Left renal pelvis (tissue), 4 donors: Measurements from ENCODE around the gene USP15. TPM values are rescaled to one million over a fixed set of nuclear protein-coding genes. Genes with fewer than 3 reads are reported as not detected.
"Not testable (repeated sequence)": the region's sequence is repeated elsewhere in the genome, so short reads cannot be mapped to it uniquely, and the experiment has no call there.

Source experiments
- DNase-seq, 4 donors: peaks; one replicate each; pipeline ENCODE4 v3.0.0-alpha.2; 2013; ENCODE audit warnings: low read depth in 4 of 4, low spot score in 3 of 4
- polyA plus RNA-seq, 4 donors: library from polyadenylated mRNA; unstranded; fragments of 120-200 nt; gene quantifications; one replicate each; pipeline ENCODE4 v1.2.1, GENCODE V29; 2013; ENCODE audit not compliant: insufficient read length in 4 of 4

Gene USP15
- polyA plus RNA-seq, 4 donors = 42.6 to 51.6 (median 50.0) TPM

DNA sequence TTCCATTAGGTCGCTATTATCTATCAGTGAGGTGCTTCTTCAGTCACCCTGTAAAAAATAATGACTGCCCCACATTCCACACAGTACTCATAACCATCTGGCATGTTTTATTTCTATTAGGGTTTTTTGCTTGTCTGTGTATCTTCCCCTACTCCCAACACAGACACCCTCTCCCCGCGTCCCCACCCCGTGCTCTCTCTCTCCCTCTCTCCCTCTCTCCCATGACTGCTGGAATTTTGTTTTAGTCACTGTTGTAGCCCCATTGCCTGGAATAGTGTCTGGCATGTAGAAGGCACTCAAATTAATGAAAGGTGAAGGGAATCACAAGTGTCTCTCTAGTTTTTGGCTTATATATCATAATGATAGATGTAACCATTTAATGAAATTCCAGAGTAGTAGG is 103.3 kb downstream of the USP15 start:
- no peak for DNase-seq

GRCh38 chr12:62364697-62365096 is 104.5 kb downstream of the USP15 start:
- DNase-seq = not testable (repeated sequence)

GRCh38 chr12:62365846-62366245 is 105.6 kb downstream of the USP15 start:
- not testable (repeated sequence) for DNase-seq

- not testable (repeated sequence) for DNase-seq
Measured at GRCh38 chr12:62368430-62369223, 108.4 kb downstream of the USP15 start.

- DNase-seq = no peak
Measured at GRCh38 chr12:62370189-62370588, 110.0 kb downstream of the USP15 start.

GRCh38 chr12:62371661-62372060 is 111.5 kb downstream of the USP15 start:
- no peak for DNase-seq

DNA sequence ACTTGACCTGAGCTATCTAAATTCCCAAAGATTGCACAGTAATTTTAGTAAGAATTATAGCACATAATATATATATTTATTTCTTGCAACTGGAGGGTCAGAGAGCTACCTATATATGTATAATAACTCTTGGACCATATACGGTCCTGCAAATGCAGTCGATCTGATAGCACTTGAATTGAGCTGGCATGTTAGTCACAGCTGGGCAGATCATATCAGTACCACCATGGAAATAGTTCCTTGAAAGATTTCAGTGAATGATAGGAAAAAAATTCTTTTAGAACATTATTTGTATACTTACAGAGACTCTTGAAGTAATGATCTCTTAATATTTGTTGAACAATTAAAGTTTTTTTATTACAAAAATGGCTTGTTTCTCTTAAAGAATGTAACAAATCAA is 111.9 kb downstream of the USP15 start:
- DNase-seq = no peak

GRCh38 chr12:62372825-62373224 is 112.6 kb downstream of the USP15 start:
- DNase-seq = no peak

DNA sequence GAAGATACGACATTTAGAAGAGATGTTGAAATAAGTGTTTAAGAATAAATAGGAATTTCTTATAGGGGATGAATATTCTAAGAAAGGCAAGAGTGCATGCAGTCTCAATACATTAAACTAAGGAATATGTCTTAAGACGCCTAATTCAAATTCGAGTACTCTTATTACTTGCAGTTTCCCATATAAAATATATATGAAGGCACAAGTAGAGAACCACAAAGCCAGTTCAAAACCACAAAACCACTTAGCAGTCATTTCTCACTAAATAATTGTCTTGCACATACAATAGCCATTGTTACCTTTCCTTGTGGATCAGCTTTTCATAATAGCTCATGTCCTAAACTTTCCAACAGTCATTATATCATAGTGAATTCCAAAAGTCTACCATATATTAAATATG is 115.4 kb downstream of the USP15 start:
- DNase-seq = no peak

DNA sequence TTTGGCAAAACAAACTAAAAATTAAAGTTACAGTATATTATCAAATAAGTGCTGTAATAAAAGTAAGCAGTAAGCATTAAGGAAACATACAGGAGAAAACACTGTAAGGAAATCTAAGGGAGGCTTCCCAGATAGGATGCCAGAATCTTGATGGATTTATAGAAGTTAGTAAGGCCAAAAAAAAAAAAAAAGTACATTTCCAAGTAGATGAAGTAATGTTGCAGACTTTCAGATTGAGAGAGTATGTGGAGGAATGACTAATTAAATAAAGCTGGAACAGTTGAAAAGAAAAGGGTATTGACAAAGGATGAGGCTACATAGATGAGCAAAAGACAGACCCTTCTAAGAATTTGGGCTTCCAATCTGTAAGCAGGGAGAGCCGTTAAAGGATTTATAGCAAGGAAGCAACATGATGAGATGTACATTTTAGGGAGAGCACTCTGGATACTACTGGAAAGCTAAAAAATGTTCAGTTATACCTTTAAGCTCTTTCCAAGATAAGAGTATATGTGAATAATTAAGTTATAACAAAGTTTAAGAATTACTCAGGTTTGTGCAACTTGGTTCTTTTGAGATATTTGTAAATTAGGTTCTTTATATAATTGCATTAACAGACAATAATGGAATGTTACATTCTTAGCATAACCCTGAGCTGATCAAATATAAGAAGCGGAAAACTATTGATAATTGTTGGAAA is 119.0 kb downstream of the USP15 start:
- no peak for DNase-seq

DNA sequence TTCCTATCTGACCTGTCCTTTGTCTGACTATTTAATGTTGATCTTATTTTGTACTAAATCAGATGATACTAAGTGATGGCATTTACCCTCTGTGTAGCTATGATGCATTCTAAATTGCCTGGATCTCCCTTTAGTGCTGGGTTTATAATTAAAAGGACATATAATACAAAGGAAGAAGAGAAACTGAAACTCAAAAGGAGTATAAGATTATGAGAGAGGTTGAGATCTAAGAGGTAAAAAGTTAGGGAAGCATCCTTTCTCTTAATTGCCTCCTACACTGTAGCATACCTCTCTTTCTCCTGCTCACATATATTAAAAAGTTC is 119.5 kb downstream of the USP15 start:
- no peak for DNase-seq

DNA sequence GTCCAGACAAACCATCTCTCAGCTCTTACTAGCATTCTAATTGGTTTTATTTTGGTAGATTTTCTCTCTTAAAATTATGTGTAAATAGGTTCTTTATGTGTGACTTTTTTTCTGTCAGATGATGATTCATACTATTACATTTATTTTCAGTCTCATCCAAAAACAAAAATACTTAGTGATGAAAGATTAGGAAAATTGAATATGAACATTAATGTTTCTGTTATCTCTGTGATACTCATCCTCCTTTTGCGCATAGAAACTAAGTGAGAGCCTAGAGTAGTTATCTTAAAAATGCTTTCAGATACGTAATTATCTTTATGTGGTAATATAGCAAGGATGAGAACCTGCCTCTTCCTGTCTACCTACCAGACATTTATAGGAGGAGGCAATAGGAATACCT is 122.3 kb downstream of the USP15 start:
- no peak for DNase-seq

- no peak for DNase-seq
Measured at GRCh38 chr12:62396750-62397149, 136.5 kb downstream of the USP15 start.

GRCh38 chr12:62400135-62400534 is 139.9 kb downstream of the USP15 start:
- no peak for DNase-seq

GRCh38 chr12:62401631-62402030 is 141.4 kb downstream of the USP15 start:
- no peak for DNase-seq

- no peak for DNase-seq
Measured at GRCh38 chr12:62403031-62403430, 142.8 kb downstream of the USP15 start.

DNA sequence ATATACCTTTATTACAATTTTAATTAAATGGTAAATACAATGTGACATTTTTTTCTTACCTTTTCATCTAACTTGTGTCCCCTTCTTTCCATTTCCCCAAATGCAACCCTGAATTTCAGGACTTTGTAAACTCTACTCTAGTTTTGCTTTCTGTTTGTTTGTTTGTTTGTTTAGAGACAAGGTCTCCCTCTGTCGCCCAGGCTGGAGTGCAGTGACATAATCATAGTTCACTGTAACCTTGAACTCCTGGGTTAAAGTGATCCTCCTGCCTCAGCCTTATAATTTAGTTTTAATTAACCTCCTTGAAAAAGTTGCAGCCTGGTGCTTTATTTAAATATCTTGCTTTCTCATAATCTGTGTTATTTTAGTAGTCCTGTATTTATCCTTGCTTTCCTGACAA is 147.4 kb downstream of the USP15 start:
- DNase-seq = no peak

- no peak for DNase-seq
Measured at GRCh38 chr12:62409068-62409467, 148.9 kb downstream of the USP15 start.

DNA sequence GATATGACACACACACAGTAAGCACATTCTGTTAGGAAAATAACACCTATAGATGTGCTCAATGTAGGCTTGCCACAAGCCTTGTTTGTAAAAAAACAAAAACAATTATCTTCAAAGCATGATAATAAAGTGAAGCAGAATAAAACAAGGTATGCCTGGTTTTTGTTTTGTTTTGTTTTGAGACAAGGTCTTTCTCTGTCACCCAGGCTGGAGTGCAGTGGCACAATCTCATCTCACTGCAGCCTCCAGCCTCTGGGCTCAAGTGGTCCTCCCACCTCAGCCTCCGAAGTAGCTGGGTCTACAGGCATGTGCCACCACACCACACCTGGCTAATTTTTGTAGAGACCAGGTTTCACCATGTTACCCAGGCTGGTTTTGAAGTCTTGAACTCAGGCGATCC is 154.0 kb downstream of the USP15 start:
- DNase-seq = no peak

DNA sequence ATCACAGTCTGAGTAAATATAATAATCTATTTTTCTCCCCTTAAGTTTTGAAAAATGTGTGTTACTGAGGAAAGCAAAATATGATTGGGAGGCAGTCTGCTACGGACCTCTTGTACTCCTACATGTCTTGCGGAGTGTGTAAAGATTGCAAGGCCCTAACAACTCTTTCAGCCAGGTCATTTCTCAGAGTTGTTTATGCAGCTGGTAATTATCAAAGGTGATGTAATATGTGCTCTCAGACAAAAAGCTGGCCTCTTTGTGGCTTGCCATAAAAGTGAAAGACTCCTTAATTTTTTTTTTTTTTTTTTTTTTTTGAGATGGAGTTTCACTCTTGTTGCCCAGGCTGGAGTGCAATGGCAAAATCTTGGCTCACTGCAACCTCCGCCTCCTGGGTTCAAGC is 165.9 kb downstream of the USP15 start:
- no peak for DNase-seq

- no peak for DNase-seq
Measured at GRCh38 chr12:62429457-62429856, 169.3 kb downstream of the USP15 start.
